ENCODE data around the gene ITGB3. TPM values are rescaled to one million over a fixed set of nuclear protein-coding genes. Genes with fewer than 3 reads are reported as not detected.

The ITGB3 gene
- total and polyA plus RNA-seq, 5 donors from 2014 or later = 0.05 to 18.4 TPM; not detected in 3

- Histone ChIP-seq H3K36me3 (ENCODE audit: control insufficient read depth, insufficient read depth, low read length) (no peaks in the 10 kb centered on the region), H3K27ac (ENCODE audit: insufficient read depth, low read length, poor library complexity, severe bottlenecking) (no peak overlapping the region), H3K4me1 (ENCODE audit: control insufficient read depth, insufficient read depth, low read length, poor library complexity, severe bottlenecking) (peaks cover 13% of the 10 kb centered on the region), H3K4me3 (ENCODE audit: low read depth, low read length) (no peak overlapping the region), H3K27me3 (ENCODE audit: control insufficient read depth, insufficient read depth, low read length) (peaks cover 13% of the 10 kb centered on the region), H3K9me3 (ENCODE audit: control insufficient read depth in 2 of 2, low read length in 2 of 2) (no peaks in the 10 kb centered on the region)
- Mint-ChIP-seq H3K36me3 (no peaks in the 10 kb centered on the region), H3K27ac (no peak overlapping the region), H3K9me3 (no peaks in the 10 kb centered on the region), H3K4me3 (no peak overlapping the region), H3K27me3 (peaks cover 76% of the 10 kb centered on the region), H3K4me1 (peaks cover 0 to 16% (median 7%) of the 10 kb centered on the region in 4 donors)
- DNase-seq (no peak), ATAC-seq (ENCODE audit: low read depth in 2 of 2) (no peak)
Measured at GRCh38 chr17:47251421-47251940, 2.1 kb upstream of the ITGB3 start.

DNA sequence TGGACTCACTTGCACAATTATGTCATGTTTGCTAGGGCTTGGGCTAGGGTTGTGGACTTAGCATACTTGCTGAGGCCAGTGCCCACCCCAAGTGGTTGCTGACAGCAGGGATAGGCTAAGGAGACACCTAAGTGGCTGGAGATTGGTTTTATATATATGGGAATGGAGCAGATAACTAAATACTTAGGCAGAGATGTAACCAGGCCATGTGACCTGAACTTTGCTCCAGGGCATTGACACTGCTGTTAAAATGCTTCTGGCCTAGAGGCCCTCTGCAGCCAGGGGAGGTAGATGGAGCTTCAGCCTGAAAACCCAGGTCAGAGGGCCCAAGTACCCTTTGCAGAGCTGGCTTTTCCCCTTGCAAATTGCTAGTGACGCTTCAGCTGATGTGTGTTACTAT lies 1.4 kb upstream of the ITGB3 start:
- ATAC-seq (ENCODE audit: low read depth in 2 of 2) (no peak), DNase-seq (no peak)
- Histone ChIP-seq H3K9me3 (ENCODE audit: control insufficient read depth in 2 of 2, low read length in 2 of 2) (no peaks in the 10 kb centered on the region), H3K36me3 (ENCODE audit: control insufficient read depth, insufficient read depth, low read length) (no peaks in the 10 kb centered on the region), H3K27ac (ENCODE audit: insufficient read depth, low read length, poor library complexity, severe bottlenecking) (no peak overlapping the region), H3K4me1 (ENCODE audit: control insufficient read depth, insufficient read depth, low read length, poor library complexity, severe bottlenecking) (peaks cover 13% of the 10 kb centered on the region), H3K27me3 (ENCODE audit: control insufficient read depth, insufficient read depth, low read length) (peaks cover 20% of the 10 kb centered on the region), H3K4me3 (ENCODE audit: low read depth, low read length) (no peak overlapping the region)
- Mint-ChIP-seq H3K27ac (no peak overlapping the region), H3K36me3 (no peaks in the 10 kb centered on the region), H3K4me3 (peak overlapping the region in 1 of 4 donors; percentile 9), H3K9me3 (no peaks in the 10 kb centered on the region), H3K4me1 (peaks cover 0 to 16% (median 7%) of the 10 kb centered on the region in 4 donors), H3K27me3 (peaks cover 78% of the 10 kb centered on the region)

- Mint-ChIP-seq H3K27ac (no peak overlapping the region), H3K36me3 (no peaks in the 10 kb centered on the region), H3K4me3 (peak overlapping the region; percentile 9 to 87 (median 70)), H3K9me3 (peaks cover 0 to 2% (median 0%) of the 10 kb centered on the region in 7 donors), H3K27me3 (peaks cover 78% of the 10 kb centered on the region), H3K4me1 (peaks cover 0 to 16% (median 7%) of the 10 kb centered on the region in 4 donors)
- peaks cover 13% of the 10 kb centered on the region for H3K4me1 ChIP-seq (ENCODE audit: control insufficient read depth, insufficient read depth, low read length, poor library complexity, severe bottlenecking)
- H3K36me3 ChIP-seq (ENCODE audit: control insufficient read depth, insufficient read depth, low read length) = no peaks in the 10 kb centered on the region
- H3K27me3 ChIP-seq (ENCODE audit: control insufficient read depth, insufficient read depth, low read length) = peaks cover 26% of the 10 kb centered on the region
- no peak for DNase-seq
- H3K9me3 ChIP-seq (ENCODE audit: control insufficient read depth in 2 of 2, low read length in 2 of 2) = no peaks in the 10 kb centered on the region
- ATAC-seq (ENCODE audit: low read depth in 2 of 2) = no peak
- no peak overlapping the region for H3K27ac ChIP-seq (ENCODE audit: insufficient read depth, low read length, poor library complexity, severe bottlenecking)
- H3K4me3 ChIP-seq (ENCODE audit: low read depth, low read length) = no peak overlapping the region
Measured at GRCh38 chr17:47252766-47253512, 688 bp upstream of the ITGB3 start.

- Histone ChIP-seq H3K27me3 (ENCODE audit: control insufficient read depth, insufficient read depth, low read length) (peaks cover 33% of the 10 kb centered on the region), H3K36me3 (ENCODE audit: control insufficient read depth, insufficient read depth, low read length) (no peaks in the 10 kb centered on the region), H3K4me3 (ENCODE audit: low read depth, low read length) (no peak overlapping the region), H3K4me1 (ENCODE audit: control insufficient read depth, insufficient read depth, low read length, poor library complexity, severe bottlenecking) (peaks cover 13% of the 10 kb centered on the region), H3K9me3 (ENCODE audit: control insufficient read depth in 2 of 2, low read length in 2 of 2) (no peaks in the 10 kb centered on the region), H3K27ac (ENCODE audit: insufficient read depth, low read length, poor library complexity, severe bottlenecking) (no peak overlapping the region)
- DNase-seq (no peak), ATAC-seq (ENCODE audit: low read depth in 2 of 2) (no peak)
- H3K9me3 Mint-ChIP-seq = peaks cover 0 to 2% (median 0%) of the 10 kb centered on the region in 7 donors
- H3K4me1 Mint-ChIP-seq = peaks cover 0 to 16% (median 7%) of the 10 kb centered on the region in 4 donors
- peaks cover 78% of the 10 kb centered on the region for H3K27me3 Mint-ChIP-seq
- H3K36me3 Mint-ChIP-seq = no peaks in the 10 kb centered on the region
- peak overlapping the region; percentile 66 to 88 (median 79) for H3K4me3 Mint-ChIP-seq
- H3K27ac Mint-ChIP-seq = no peak overlapping the region
Measured at GRCh38 chr17:47254403-47254943, 846 bp downstream of the ITGB3 start.

- Histone ChIP-seq H3K27me3 (ENCODE audit: control insufficient read depth, insufficient read depth, low read length) (peaks cover 24% of the 10 kb centered on the region), H3K27ac (ENCODE audit: insufficient read depth, low read length, poor library complexity, severe bottlenecking) (no peak overlapping the region), H3K4me3 (ENCODE audit: low read depth, low read length) (no peak overlapping the region), H3K4me1 (ENCODE audit: control insufficient read depth, insufficient read depth, low read length, poor library complexity, severe bottlenecking) (peaks cover 13% of the 10 kb centered on the region), H3K9me3 (ENCODE audit: control insufficient read depth in 2 of 2, low read length in 2 of 2) (no peaks in the 10 kb centered on the region), H3K36me3 (ENCODE audit: control insufficient read depth, insufficient read depth, low read length) (no peaks in the 10 kb centered on the region)
- H3K27ac Mint-ChIP-seq = no peak overlapping the region
- no peaks in the 10 kb centered on the region for H3K36me3 Mint-ChIP-seq
- H3K4me3 Mint-ChIP-seq = no peak overlapping the region
- ATAC-seq (ENCODE audit: low read depth in 2 of 2) (no peak), DNase-seq (no peak)
- peaks cover 63% of the 10 kb centered on the region for H3K27me3 Mint-ChIP-seq
- H3K4me1 Mint-ChIP-seq = peaks cover 0 to 12% (median 6%) of the 10 kb centered on the region in 4 donors
- H3K9me3 Mint-ChIP-seq = peaks cover 0 to 2% (median 0%) of the 10 kb centered on the region in 7 donors
Measured at GRCh38 chr17:47257651-47258339, 4.2 kb downstream of the ITGB3 start.

GRCh38 chr17:47262586-47262985 lies 9.0 kb downstream of the ITGB3 start:
- no peak overlapping the region for H3K27ac ChIP-seq (ENCODE audit: insufficient read depth, low read length, poor library complexity, severe bottlenecking)
- ATAC-seq (ENCODE audit: low read depth in 2 of 2) = no peak
- no peak overlapping the region for H3K4me3 ChIP-seq (ENCODE audit: low read depth, low read length)
- Mint-ChIP-seq H3K4me1 (no peaks in the 10 kb centered on the region), H3K9me3 (peaks cover 0 to 2% (median 0%) of the 10 kb centered on the region in 7 donors), H3K36me3 (no peaks in the 10 kb centered on the region), H3K27me3 (peaks cover 28% of the 10 kb centered on the region), H3K4me3 (no peak overlapping the region), H3K27ac (no peak overlapping the region)
- H3K36me3 ChIP-seq (ENCODE audit: control insufficient read depth, insufficient read depth, low read length) = no peaks in the 10 kb centered on the region
- no peak for DNase-seq
- H3K27me3 ChIP-seq (ENCODE audit: control insufficient read depth, insufficient read depth, low read length) = peaks cover 9% of the 10 kb centered on the region
- no peaks in the 10 kb centered on the region for H3K4me1 ChIP-seq (ENCODE audit: control insufficient read depth, insufficient read depth, low read length, poor library complexity, severe bottlenecking)
- no peaks in the 10 kb centered on the region for H3K9me3 ChIP-seq (ENCODE audit: control insufficient read depth in 2 of 2, low read length in 2 of 2)

GRCh38 chr17:47264166-47264565 lies 10.5 kb downstream of the ITGB3 start:
- no peak overlapping the region for H3K27ac ChIP-seq (ENCODE audit: insufficient read depth, low read length, poor library complexity, severe bottlenecking)
- ATAC-seq (ENCODE audit: low read depth in 2 of 2) = no peak
- H3K36me3 ChIP-seq (ENCODE audit: control insufficient read depth, insufficient read depth, low read length) = no peaks in the 10 kb centered on the region
- H3K4me3 ChIP-seq (ENCODE audit: low read depth, low read length) = no peak overlapping the region
- H3K9me3 ChIP-seq (ENCODE audit: control insufficient read depth in 2 of 2, low read length in 2 of 2) = no peaks in the 10 kb centered on the region
- DNase-seq = no peak
- H3K36me3 Mint-ChIP-seq = no peaks in the 10 kb centered on the region
- no peak overlapping the region for H3K4me3 Mint-ChIP-seq
- H3K27me3 ChIP-seq (ENCODE audit: control insufficient read depth, insufficient read depth, low read length) = no peaks in the 10 kb centered on the region
- H3K4me1 Mint-ChIP-seq = no peaks in the 10 kb centered on the region
- H3K27me3 Mint-ChIP-seq = peaks cover 12% of the 10 kb centered on the region
- peaks cover 0 to 1% (median 0%) of the 10 kb centered on the region in 7 donors for H3K9me3 Mint-ChIP-seq
- no peak overlapping the region for H3K27ac Mint-ChIP-seq
- H3K4me1 ChIP-seq (ENCODE audit: control insufficient read depth, insufficient read depth, low read length, poor library complexity, severe bottlenecking) = no peaks in the 10 kb centered on the region

Measured in CD4-positive, CD25-positive, alpha-beta regulatory T cell (primary cell).